ENCODE data around the gene MACROD2. TPM values are rescaled to one million over a fixed set of nuclear protein-coding genes. Genes with fewer than 3 reads are reported as not detected.

Gene MACROD2
- total and polyA plus RNA-seq, 4 donors = 0.66 to 10.5 (median 3.3) TPM

- TF ChIP-seq CTCF (IDR thresholded peaks at IDR 0.05; ENCODE audit: low read depth, low read length, missing input control) = no peak
- TF ChIP-seq FOXA1 (IDR thresholded peaks at IDR 0.05) = no peak
These were observed 389.9 kb downstream of the MACROD2 start (continued) for GRCh38 chr20:14385176-14385740.

- TF ChIP-seq EGR1 (IDR thresholded peaks at IDR 0.05; ENCODE audit: low read depth in 2 of 2) (no peak), RXRA (IDR thresholded peaks at IDR 0.05) (no peak)
- Histone ChIP-seq H3K4me1 (ENCODE audit: control insufficient read depth in 4 of 4, insufficient read depth in 4 of 4, low read length in 3 of 4) (no peaks in the 10 kb centered on the region), H3K4me3 (ENCODE audit: low read depth in 1 of 3, low read length in 3 of 3) (no peak overlapping the region), H3K36me3 (ENCODE audit: control insufficient read depth in 4 of 4, insufficient read depth in 3 of 4, low read depth in 1 of 4, low read length in 3 of 4) (no peaks in the 10 kb centered on the region), H3K27me3 (ENCODE audit: control insufficient read depth in 4 of 4, insufficient read depth in 4 of 4, low read length in 3 of 4) (no peaks in the 10 kb centered on the region), H3K9me3 (ENCODE audit: control insufficient read depth in 4 of 4, low read length in 3 of 4) (peaks cover 0 to 3% (median 1%) of the 10 kb centered on the region in 4 donors), H3K27ac (ENCODE audit: low read depth in 1 of 2, low read length in 2 of 2) (no peak overlapping the region), H3K9ac (ENCODE audit: low read depth in 1 of 2, low read length in 2 of 2) (no peak overlapping the region)
- no peak for DNase-seq (ENCODE audit: low spot score)
- WGBS = 93% methylated on average over 4 of the region's 4 CpGs
These were observed 391.4 kb downstream of the MACROD2 start for GRCh38 chr20:14386726-14387125.

GRCh38 chr20:14401479-14402138 is 406.3 kb downstream of the MACROD2 start:
- Histone ChIP-seq H3K9me3 (ENCODE audit: control insufficient read depth in 4 of 4, low read length in 3 of 4) (no peaks in the 10 kb centered on the region), H3K9ac (ENCODE audit: low read depth in 1 of 2, low read length in 2 of 2) (no peak overlapping the region), H3K27me3 (ENCODE audit: control insufficient read depth in 4 of 4, insufficient read depth in 4 of 4, low read length in 3 of 4) (no peaks in the 10 kb centered on the region), H3K4me3 (ENCODE audit: low read depth in 1 of 3, low read length in 3 of 3) (no peak overlapping the region), H3K36me3 (ENCODE audit: control insufficient read depth in 4 of 4, insufficient read depth in 3 of 4, low read depth in 1 of 4, low read length in 3 of 4) (no peaks in the 10 kb centered on the region), H3K4me1 (ENCODE audit: control insufficient read depth in 4 of 4, insufficient read depth in 4 of 4, low read length in 3 of 4) (no peaks in the 10 kb centered on the region), H3K27ac (ENCODE audit: low read depth in 1 of 2, low read length in 2 of 2) (no peak overlapping the region)
- TF ChIP-seq SP1 (IDR thresholded peaks at IDR 0.05) (no peak), HNF4A (conservative IDR thresholded peaks at IDR 0.05) (no peak), HNF4G (IDR thresholded peaks at IDR 0.05) (no peak), YY1 (IDR thresholded peaks at IDR 0.05) (no peak), RAD21 (IDR thresholded peaks at IDR 0.05) (no peak), JUND (IDR thresholded peaks at IDR 0.05) (no peak), ZBTB33 (IDR thresholded peaks at IDR 0.05) (no peak), FOXA1 (IDR thresholded peaks at IDR 0.05) (no peak), ATF3 (IDR thresholded peaks at IDR 0.05) (no peak), TAF1 (conservative IDR thresholded peaks at IDR 0.05) (no peak), CTCF (IDR thresholded peaks at IDR 0.05; ENCODE audit: low read depth, low read length, missing input control) (no peak), MAX (IDR thresholded peaks at IDR 0.05) (no peak), EGR1 (IDR thresholded peaks at IDR 0.05; ENCODE audit: low read depth in 2 of 2) (no peak), REST (IDR thresholded peaks at IDR 0.05) (no peak), GABPA (IDR thresholded peaks at IDR 0.05 in 1 of 2, conservative IDR thresholded peaks at IDR 0.05 in 1 of 2) (no peak), FOXA2 (IDR thresholded peaks at IDR 0.05) (no peak), NR2F2 (IDR thresholded peaks at IDR 0.05) (no peak), RXRA (IDR thresholded peaks at IDR 0.05) (no peak)
- DNase-seq (ENCODE audit: low spot score) = no peak

Measured in liver (tissue), 9 donors.